GM23338 (cell line): ENCODE results near the gene TRIM54. TPM values are rescaled to one million over a fixed set of nuclear protein-coding genes. Genes with fewer than 3 reads are reported as not detected.

Experiments
- ATAC-seq: fragments of 200-7000 bp; cut with Tn5 transposase; 3 replicates; pipeline ENCODE4 v1.9.1; 2020
- DNase-seq: peaks from one replicate; pipeline ENCODE4 v3.0.0-alpha.2; 2015; ENCODE audit warnings: low spot score
- H2AFZ ChIP-seq: fragments of 200-600 bp; sonication (generic); 2 replicates; pipeline ENCODE4 v1.8.0; 2016; ENCODE audit warnings: antibody characterized with exemption, mild to moderate bottlenecking, moderate library complexity
- H3F3A ChIP-seq: fragments of 200-600 bp; sonication (generic); replicated peaks from 2 replicates; pipeline ENCODE4 v1.8.0; 2017; ENCODE audit warnings: antibody characterized with exemption, mixed run types, low read depth
- H3K27ac ChIP-seq: fragments of 200-600 bp; sonication (generic); 2 replicates; pipeline ENCODE4 v1.6.1; 2016; ENCODE audit warnings: low read depth
- H3K27me3 ChIP-seq: fragments of 200-600 bp; sonication (generic); 2 replicates; pipeline ENCODE4 v1.8.0; 2016; ENCODE audit warnings: mild to moderate bottlenecking, mixed run types, moderate library complexity; ENCODE audit not compliant: insufficient read depth
- H3K36me3 ChIP-seq: fragments of 200-600 bp; sonication (generic); 2 replicates; pipeline ENCODE4 v1.8.0; 2016; ENCODE audit warnings: mild to moderate bottlenecking; ENCODE audit not compliant: insufficient read depth
- H3K4me1 ChIP-seq: fragments of 200-600 bp; sonication (generic); 2 replicates; pipeline ENCODE4 v1.8.0; 2016; ENCODE audit warnings: mild to moderate bottlenecking, moderate library complexity; ENCODE audit not compliant: insufficient read depth
- H3K4me2 ChIP-seq: fragments of 200-600 bp; sonication (generic); 2 replicates; pipeline ENCODE4 v1.7.1; 2017; ENCODE audit warnings: mixed run types
- H3K4me3 ChIP-seq: fragments of 200-600 bp; sonication (generic); 2 replicates; pipeline ENCODE4 v1.6.1; 2016; ENCODE audit warnings: mixed run types
- H3K79me2 ChIP-seq: fragments of 200-600 bp; sonication (generic); replicated peaks from 2 replicates; pipeline ENCODE4 v1.8.0; 2017; ENCODE audit warnings: mild to moderate bottlenecking; ENCODE audit not compliant: insufficient read depth
- H3K9me2 ChIP-seq: fragments of 200-600 bp; sonication (generic); 2 replicates; pipeline ENCODE4 v1.8.0; 2017; ENCODE audit not compliant: insufficient read depth
- H4K20me1 ChIP-seq: fragments of 200-600 bp; sonication (generic); replicated peaks from 2 replicates; pipeline ENCODE4 v1.8.0; 2017; ENCODE audit warnings: mild to moderate bottlenecking; ENCODE audit not compliant: insufficient read depth
- H3K27ac Mint-ChIP-seq: 2 replicates; pipeline ENCODE4 v1.8.0; 2020; ENCODE audit warnings: inconsistent platforms, mild to moderate bottlenecking, moderate library complexity, mixed read lengths
- H3K27me3 Mint-ChIP-seq: 3 replicates; pipeline ENCODE4 v1.8.0; 2022; ENCODE audit warnings: low read depth, mild to moderate bottlenecking, moderate library complexity, mixed read lengths, inconsistent platforms; ENCODE audit not compliant: insufficient read depth, poor library complexity
- H3K36me3 Mint-ChIP-seq: 3 replicates; pipeline ENCODE4 v1.8.0; 2021; ENCODE audit warnings: low read depth, mild to moderate bottlenecking, inconsistent platforms, moderate library complexity, mixed read lengths
- H3K4me1 Mint-ChIP-seq: 3 replicates; pipeline ENCODE4 v1.8.0; 2020; ENCODE audit warnings: mild to moderate bottlenecking, inconsistent platforms, mixed read lengths
- H3K4me3 Mint-ChIP-seq: 3 replicates; pipeline ENCODE4 v1.8.0; 2021; ENCODE audit warnings: moderate library complexity, mild to moderate bottlenecking, inconsistent platforms, mixed read lengths
- H3K9me3 Mint-ChIP-seq: 3 replicates; pipeline ENCODE4 v1.8.0; 2020; ENCODE audit warnings: moderate library complexity, mild to moderate bottlenecking, inconsistent platforms, mixed read lengths
- CREB1 ChIP-seq: fragments of 250-450 bp; sonication (Bioruptor Pico); IDR thresholded peaks from 2 replicates; pipeline ENCODE4 v1.5.0; 2020; ENCODE audit warnings: low read depth, mild to moderate bottlenecking, moderate library complexity
- ETS1 ChIP-seq: IDR thresholded peaks from 2 replicates; pipeline ENCODE4 v1.6.1; 2016; ENCODE audit warnings: antibody characterized with exemption
- EZH2 ChIP-seq: fragments of 200-600 bp; sonication (generic); IDR thresholded peaks from one replicate; pipeline ENCODE4 v1.8.0; 2017; ENCODE audit warnings: antibody characterized with exemption, mild to moderate bottlenecking, low read depth; ENCODE audit not compliant: unreplicated experiment
- EZH2phosphoT487 ChIP-seq: fragments of 200-600 bp; sonication (generic); IDR thresholded peaks from one replicate; pipeline ENCODE4 v1.8.1; 2018; ENCODE audit warnings: antibody characterized with exemption; ENCODE audit not compliant: unreplicated experiment
- JUNB ChIP-seq: IDR thresholded peaks from one replicate; pipeline ENCODE4 v1.6.1; 2016; ENCODE audit warnings: antibody characterized with exemption; ENCODE audit not compliant: unreplicated experiment
- NANOG ChIP-seq: IDR thresholded peaks from 2 replicates; pipeline ENCODE4 v1.6.1; 2016; ENCODE audit warnings: antibody characterized with exemption, borderline replicate concordance
- POLR2AphosphoS5 ChIP-seq: IDR thresholded peaks from 2 replicates; pipeline ENCODE4 v1.6.1; 2016; ENCODE audit warnings: antibody characterized with exemption, low read depth
- STAT1 ChIP-seq: IDR thresholded peaks from one replicate; pipeline ENCODE4 v1.6.1; 2016; ENCODE audit warnings: antibody characterized with exemption; ENCODE audit not compliant: unreplicated experiment
- ZNF114 ChIP-seq: fragments of 250-450 bp; sonication (Bioruptor Pico); IDR thresholded peaks from 2 replicates; pipeline ENCODE4 v1.5.0; 2020; ENCODE audit warnings: mild to moderate bottlenecking, moderate library complexity
- ZNF331 ChIP-seq: fragments of 250-450 bp; sonication (Bioruptor Pico); IDR thresholded peaks from 2 replicates; pipeline ENCODE4 v1.5.0; 2020; ENCODE audit warnings: low read depth, mild to moderate bottlenecking, moderate library complexity
- ZNF462 ChIP-seq: fragments of 250-450 bp; sonication (Bioruptor Pico); IDR thresholded peaks from 2 replicates; pipeline ENCODE4 v1.5.0; 2020; ENCODE audit warnings: mild to moderate bottlenecking, moderate library complexity
- polyA plus RNA-seq: library from polyadenylated mRNA; unstranded; fragments of >200 nt; fragmentation: Nextera tagmentation; extraction: Ambion mirVana; gene quantifications from 2 replicates; pipeline ENCODE4 v1.2.1, GENCODE V29; 2016
- total RNA-seq: library from RNA; depleted of rRNA; stranded (reverse); fragments of >200 nt; shearing (Covaris generic); gene quantifications from 2 replicates; pipeline ENCODE4 v1.2.3, GENCODE V29; 2014
- TF ChIP-seq, protein P1 (sequence below): IDR thresholded peaks from one replicate; pipeline ENCODE4 v1.6.1; 2018; ENCODE audit warnings: antibody characterized with exemption; ENCODE audit not compliant: unreplicated experiment
- TF ChIP-seq, protein P2 (sequence below), 2 experiments: fragments of 200-600 bp in 1 of 2; sonication (generic) in 1 of 2; conservative IDR thresholded peaks; 2 replicates each; pipeline versions ENCODE4 v1.5.1 to v1.6.1; 2016 to 2017; ENCODE audit warnings: antibody characterized with exemption in 2 of 2, low read depth in 2 of 2, mild to moderate bottlenecking in 2 of 2, moderate library complexity in 1 of 2

The TRIM54 gene
- total and polyA plus RNA-seq, 2 experiments from 2014 or later: 1.6 to 3.3 TPM

DNA sequence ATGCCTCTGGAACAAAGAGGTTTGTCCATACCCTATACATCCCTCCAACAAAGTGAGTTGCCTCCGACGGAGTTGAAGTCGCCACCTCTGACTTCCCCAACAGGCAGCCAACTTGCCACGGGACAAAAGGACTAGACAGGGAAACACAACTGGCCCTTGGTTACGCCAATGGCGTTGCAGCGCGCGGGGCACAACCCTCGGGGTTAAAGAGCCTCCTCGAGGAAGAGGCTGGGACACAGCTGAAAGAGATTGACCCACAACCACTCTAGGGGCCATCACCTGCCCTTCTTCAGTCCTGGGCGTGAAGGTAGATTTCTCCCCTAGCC, 73.8 kb downstream of the TRIM54 start:
- H3K79me2 ChIP-seq: peaks cover 65% of the 10 kb centered on the region
- H3K27me3 ChIP-seq: no peaks in the 10 kb centered on the region
- Mint-ChIP-seq H3K4me3 (peak overlapping the region; percentile 96), H3K27ac (peak overlapping the region; percentile 99), H3K36me3 (peaks cover 28% of the 10 kb centered on the region), H3K4me1 (peaks cover 37% of the 10 kb centered on the region), H3K9me3 (peaks cover 12% of the 10 kb centered on the region), H3K27me3 (peaks cover 9% of the 10 kb centered on the region)
- no peak overlapping the region for H2AFZ ChIP-seq
- H3K4me3 ChIP-seq: peak overlapping the region; percentile 71
- H3K27ac ChIP-seq: peak overlapping the region; percentile 97
- ATAC-seq (peak; percentile 27), DNase-seq (peak; percentile 75)
- no peak for TF ChIP-seq EZH2phosphoT487
- no peak for TF ChIP-seq ZNF462 (CRISPR knock-in tag)
- no peak for TF ChIP-seq POLR2AphosphoS5
- no peak for TF ChIP-seq CREB1 (CRISPR knock-in tag)
- no peak for TF ChIP-seq ETS1
- TF ChIP-seq, protein P1, sequence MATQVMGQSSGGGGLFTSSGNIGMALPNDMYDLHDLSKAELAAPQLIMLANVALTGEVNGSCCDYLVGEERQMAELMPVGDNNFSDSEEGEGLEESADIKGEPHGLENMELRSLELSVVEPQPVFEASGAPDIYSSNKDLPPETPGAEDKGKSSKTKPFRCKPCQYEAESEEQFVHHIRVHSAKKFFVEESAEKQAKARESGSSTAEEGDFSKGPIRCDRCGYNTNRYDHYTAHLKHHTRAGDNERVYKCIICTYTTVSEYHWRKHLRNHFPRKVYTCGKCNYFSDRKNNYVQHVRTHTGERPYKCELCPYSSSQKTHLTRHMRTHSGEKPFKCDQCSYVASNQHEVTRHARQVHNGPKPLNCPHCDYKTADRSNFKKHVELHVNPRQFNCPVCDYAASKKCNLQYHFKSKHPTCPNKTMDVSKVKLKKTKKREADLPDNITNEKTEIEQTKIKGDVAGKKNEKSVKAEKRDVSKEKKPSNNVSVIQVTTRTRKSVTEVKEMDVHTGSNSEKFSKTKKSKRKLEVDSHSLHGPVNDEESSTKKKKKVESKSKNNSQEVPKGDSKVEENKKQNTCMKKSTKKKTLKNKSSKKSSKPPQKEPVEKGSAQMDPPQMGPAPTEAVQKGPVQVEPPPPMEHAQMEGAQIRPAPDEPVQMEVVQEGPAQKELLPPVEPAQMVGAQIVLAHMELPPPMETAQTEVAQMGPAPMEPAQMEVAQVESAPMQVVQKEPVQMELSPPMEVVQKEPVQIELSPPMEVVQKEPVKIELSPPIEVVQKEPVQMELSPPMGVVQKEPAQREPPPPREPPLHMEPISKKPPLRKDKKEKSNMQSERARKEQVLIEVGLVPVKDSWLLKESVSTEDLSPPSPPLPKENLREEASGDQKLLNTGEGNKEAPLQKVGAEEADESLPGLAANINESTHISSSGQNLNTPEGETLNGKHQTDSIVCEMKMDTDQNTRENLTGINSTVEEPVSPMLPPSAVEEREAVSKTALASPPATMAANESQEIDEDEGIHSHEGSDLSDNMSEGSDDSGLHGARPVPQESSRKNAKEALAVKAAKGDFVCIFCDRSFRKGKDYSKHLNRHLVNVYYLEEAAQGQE: no peak
- no peak for TF ChIP-seq STAT1
- no peak for TF ChIP-seq ZNF114
- no peak for TF ChIP-seq EZH2
- TF ChIP-seq NANOG: no peak
- TF ChIP-seq, protein P2, sequence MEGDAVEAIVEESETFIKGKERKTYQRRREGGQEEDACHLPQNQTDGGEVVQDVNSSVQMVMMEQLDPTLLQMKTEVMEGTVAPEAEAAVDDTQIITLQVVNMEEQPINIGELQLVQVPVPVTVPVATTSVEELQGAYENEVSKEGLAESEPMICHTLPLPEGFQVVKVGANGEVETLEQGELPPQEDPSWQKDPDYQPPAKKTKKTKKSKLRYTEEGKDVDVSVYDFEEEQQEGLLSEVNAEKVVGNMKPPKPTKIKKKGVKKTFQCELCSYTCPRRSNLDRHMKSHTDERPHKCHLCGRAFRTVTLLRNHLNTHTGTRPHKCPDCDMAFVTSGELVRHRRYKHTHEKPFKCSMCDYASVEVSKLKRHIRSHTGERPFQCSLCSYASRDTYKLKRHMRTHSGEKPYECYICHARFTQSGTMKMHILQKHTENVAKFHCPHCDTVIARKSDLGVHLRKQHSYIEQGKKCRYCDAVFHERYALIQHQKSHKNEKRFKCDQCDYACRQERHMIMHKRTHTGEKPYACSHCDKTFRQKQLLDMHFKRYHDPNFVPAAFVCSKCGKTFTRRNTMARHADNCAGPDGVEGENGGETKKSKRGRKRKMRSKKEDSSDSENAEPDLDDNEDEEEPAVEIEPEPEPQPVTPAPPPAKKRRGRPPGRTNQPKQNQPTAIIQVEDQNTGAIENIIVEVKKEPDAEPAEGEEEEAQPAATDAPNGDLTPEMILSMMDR (conservative IDR thresholded peaks at IDR 0.05; ENCODE audit: low read depth in 2 of 2): no peak
- TF ChIP-seq JUNB: no peak
- no peak for TF ChIP-seq ZNF331 (CRISPR knock-in tag)
- H3K36me3 ChIP-seq: no peaks in the 10 kb centered on the region
- H4K20me1 ChIP-seq: peaks cover 25% of the 10 kb centered on the region
- H3K9me2 ChIP-seq: peaks cover 3% of the 10 kb centered on the region
- H3K4me1 ChIP-seq: peaks cover 49% of the 10 kb centered on the region
- peaks cover 12% of the 10 kb centered on the region for H3F3A ChIP-seq
- H3K4me2 ChIP-seq: peak overlapping the region; percentile 85
